SKM-1 (cell line): ENCODE measurements around the gene PREX1.
"Not testable (repeated sequence)": the region's sequence is repeated elsewhere in the genome, so short reads cannot be mapped to it uniquely, and the experiment has no call there.

Source experiments
- DNase-seq: peaks from one replicate; lab custom pipeline; 2025; ENCODE audit not compliant: unreplicated experiment; lab: John Stamatoyannopoulos, UW

The PREX1 gene

GRCh38 chr20:48613926-48614325, 213.9 kb downstream of the PREX1 start:
- DNase-seq: no peak

DNA sequence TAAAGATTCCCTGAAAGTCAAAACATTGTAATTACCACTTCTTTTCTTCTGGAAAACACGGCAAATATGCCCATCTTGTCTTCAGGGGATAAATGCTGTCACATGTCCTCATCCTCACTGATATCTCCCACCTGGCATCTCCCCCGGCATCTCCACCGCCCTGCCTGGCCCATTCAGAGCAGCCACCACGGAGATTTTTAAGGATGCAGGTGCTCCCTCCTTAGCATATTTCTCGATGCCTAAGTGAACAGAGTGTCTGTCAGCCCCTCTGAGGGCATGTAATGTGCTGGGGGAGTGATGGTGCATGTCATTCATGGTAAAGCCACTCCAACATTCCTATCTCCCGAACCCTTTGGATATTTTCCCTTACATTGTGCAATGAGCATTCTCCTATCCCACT, 215.5 kb downstream of the PREX1 start:
- no peak for DNase-seq

- DNase-seq: no peak
These were observed 216.8 kb downstream of the PREX1 start for GRCh38 chr20:48610996-48611395.

DNA sequence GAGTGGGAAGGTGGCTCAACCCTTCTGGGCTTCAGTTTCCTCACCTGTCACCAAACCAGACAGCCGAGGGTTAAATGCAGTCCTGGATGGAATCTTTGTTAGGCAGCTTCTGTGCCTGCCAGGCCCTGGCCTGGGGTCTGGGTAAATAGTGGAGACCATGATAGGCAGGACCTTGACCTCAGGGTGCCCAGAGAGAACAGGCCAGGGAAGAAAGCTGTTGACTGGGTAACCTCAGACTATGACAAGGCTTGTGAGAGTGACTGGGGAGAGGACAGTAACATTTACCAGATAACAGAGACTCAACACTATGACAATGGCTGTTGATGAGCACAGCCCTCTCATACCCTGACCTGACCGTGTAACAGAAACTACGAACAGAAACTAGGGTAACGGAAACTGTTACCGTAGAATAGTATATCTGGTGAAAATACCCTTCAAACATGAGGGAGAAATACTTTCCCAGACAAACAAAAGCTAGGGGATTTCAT, 218.3 kb downstream of the PREX1 start:
- no peak for DNase-seq

DNA sequence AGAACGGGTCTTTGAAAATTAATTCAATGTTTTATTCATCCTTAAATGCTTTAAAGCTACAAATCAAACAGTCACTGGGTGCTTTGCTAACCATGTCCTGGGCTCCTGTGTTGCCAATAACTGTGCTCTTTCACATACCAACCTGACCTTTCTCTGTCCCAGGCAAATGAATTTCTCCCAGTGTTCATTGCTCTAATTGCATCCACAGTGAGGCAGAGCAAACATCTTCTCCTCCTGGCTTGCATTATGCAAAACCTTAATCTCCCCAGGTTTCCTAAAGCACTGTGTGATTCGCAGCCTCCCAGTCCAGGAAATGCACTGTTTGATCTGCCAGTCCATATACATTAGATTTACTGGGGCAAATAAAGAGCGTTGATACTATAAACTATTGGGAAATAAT, 219.0 kb downstream of the PREX1 start:
- no peak for DNase-seq

DNA sequence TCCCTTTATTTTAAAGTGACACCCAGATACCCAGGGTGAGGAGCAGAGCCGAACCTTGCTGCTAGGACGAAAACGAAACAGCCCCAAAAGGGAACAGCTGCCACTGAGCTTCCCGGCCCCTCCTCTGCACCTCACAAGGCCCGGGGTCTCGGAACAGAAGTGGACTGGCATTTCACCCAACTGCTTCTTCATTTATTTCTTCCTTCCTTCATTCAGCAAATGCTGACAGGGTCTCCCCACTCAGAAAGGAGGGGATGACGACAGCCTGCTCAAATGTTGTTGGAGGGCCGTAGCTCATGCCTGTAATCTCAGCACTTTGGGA, 220.3 kb downstream of the PREX1 start:
- DNase-seq: no peak

DNA sequence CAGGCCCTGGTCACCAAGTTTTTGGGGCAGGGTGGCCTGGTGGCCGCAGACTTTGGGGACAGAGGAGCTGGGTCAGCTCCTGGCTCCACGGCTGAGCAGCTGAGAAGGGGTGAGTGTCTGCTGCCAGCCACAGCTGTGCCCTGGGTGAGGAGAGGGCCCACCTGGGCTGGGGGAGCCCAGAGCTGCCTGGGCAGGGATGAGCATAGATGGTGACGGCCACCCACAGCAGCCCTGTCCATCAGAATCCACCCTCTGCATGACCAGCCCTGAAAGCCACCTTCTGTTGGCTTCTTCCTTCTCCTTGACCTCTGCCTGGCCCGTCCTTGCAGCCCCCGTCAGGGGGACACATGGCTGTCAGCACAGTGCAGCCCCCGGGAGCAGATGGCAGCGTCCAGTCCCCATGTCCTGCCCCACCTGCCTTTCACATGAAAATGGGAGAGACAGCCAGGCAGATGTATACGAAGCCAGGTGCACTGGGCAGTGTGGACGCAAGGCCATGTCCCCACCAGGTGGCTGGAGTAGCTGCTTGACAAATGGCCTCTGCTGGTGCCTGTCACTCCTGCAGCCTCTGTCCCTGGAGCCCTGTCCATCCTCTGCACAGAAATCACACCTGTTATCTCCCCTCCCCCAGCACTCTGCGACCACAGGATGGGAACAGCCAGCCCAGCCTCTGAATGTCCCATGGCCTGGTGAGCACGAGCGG, 220.8 kb downstream of the PREX1 start:
- no peak for DNase-seq

DNA sequence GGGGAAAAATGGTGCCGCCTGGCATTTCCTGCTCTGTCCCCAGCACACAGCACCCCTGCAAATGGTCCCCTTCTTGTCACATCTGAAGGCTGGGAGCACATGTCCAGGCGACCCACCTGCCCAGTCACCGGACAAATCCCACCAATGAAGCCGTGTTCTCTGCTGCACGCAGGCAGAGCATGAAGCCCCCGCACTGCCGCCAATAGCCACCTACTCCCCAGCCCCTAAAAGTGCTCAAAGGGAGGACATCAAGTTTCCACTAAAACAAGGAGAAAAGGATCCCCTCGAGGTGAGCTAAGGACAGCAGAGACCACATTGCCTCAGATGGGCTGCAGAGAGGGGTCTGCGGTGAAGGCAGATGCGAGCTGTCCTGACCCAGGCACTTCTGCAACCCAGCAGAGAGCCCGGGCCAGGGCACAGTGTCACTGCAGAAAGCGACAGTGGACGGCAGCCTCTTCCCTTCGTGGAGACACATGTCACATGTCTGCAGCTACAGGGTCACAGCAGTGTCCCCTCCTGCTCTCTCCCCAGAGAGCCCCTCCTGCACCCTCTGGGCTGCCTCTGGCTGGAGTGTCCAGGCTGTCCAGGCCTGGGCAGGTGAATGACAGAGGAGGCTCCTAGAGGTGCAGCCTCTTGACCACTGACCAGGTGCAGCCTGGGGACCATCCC, 221.5 kb downstream of the PREX1 start:
- no peak for DNase-seq

DNA sequence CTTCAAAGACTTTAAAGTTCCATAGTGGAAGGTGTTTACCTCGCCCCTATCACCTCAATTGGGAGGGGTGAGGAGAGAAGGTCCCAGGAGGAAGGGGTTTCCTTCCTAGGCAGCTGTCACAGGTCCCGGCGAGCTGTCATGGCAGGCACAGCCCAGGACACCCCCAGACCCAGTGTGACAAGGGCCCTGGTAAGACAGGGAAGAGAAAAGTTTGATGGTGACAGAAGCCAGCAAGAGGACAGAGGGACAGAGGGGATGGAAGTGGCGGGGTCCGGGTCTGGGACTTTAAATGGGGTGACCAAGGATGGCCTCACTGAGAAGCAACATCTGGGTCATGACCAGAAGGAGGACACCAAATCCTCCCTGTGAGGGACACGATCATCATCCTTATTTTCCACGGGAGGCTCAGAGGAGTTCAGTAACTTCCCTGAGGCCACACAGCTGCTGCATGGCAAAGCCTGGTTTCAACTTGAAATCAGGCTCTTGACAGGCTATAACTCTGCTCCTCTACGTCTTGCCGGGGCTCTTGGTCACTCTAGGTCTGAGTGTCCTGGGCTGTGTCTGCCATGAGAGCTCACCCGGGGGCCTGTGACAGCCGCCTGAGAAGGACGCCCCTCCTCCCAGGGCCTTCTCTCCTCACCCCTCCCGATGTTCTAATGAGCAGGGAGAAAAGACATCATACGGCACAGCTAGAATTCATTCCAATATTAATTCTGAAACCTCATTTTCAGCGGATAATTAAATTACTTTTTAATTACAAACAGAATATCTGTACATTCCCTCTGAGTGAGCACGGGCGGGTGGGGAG, 222.2 kb downstream of the PREX1 start:
- no peak for DNase-seq

GRCh38 chr20:48604936-48605335, 222.9 kb downstream of the PREX1 start:
- no peak for DNase-seq

DNA sequence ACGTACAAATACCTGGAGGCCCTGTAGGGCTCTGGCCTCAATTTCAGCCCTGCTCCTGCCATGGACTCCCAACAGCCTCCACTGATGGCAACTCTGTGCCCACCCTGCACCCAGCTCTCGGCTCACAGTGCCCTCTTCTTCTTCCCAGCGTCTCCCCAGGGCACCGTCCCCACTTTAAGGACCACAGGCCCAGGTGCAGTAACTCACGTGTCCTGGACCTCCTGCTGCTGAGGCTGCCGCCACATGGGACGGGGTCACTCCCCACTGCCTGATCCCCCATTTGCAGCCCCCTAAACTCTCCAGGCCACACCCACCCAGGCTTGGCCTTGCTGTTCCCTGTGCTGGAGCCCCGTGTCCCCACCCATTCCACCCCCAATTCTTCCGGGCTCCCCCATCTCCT, 223.4 kb downstream of the PREX1 start:
- DNase-seq: no peak

DNA sequence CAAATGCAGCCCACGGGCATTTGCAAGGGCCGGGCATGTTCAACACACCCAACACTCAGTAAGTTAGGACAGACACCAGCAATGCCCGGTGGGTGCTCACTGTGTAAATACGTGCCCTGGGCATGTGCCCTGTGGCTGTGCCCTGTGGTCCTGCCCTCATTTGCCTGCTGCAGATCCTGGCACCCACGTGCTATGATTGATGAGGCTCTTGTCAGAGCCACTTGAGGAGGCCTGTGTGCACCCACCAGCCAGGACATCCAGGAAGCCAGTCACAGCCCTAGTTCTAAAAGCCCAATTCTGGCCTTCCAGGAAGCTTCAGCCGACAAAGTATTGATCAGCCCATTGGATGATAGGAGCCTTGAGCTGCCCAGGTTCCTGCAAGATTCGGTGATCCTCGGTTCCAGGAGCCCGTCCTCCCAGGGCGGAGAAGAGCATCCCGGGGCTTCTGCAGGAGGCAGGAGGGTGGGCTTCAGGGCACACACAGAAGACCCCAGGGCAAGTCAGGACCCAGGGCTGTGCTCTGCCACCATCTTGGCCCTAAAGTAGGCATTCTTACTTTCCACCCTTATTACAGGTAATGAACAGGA, 223.9 kb downstream of the PREX1 start:
- DNase-seq: no peak

GRCh38 chr20:48603116-48603818, 224.5 kb downstream of the PREX1 start:
- DNase-seq: no peak

- DNase-seq: no peak
These were observed 226.0 kb downstream of the PREX1 start for GRCh38 chr20:48601798-48602197.

- DNase-seq: no peak
These were observed 227.3 kb downstream of the PREX1 start for GRCh38 chr20:48600470-48600945.

DNA sequence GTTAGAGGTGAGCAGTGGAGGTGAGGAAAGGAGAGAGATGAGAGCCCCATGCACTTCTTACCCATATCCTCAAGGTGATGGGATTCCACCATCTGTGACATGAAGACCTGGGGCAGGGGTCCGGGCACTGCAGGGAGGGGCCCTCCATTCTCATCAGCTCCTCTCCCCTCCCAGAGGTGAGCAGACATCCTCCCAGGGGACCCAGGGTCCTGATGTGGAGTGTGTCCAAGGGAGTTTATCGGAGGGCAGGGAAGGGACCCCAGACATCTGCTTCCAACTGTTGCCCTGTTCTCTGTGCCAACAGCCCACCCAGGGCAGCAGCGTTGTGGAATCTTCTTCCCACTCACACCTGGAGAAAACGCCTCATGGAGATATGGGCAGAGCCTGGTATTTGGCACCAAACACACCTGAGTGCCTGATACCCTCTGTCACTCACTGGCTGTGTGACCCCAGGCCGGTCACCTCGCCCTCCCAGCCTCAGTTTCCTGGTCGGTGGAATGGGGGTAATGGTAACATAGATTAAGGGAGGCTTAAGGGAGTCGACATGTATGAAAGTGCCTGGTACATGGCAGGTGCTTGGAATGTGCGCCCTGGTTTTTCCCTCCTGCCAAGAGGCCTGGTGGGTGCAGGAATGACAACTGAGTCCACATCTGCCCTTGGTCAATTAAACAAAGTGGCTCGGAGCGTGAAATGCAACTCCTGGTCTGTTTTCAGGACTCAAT, 227.9 kb downstream of the PREX1 start:
- no peak for DNase-seq

DNA sequence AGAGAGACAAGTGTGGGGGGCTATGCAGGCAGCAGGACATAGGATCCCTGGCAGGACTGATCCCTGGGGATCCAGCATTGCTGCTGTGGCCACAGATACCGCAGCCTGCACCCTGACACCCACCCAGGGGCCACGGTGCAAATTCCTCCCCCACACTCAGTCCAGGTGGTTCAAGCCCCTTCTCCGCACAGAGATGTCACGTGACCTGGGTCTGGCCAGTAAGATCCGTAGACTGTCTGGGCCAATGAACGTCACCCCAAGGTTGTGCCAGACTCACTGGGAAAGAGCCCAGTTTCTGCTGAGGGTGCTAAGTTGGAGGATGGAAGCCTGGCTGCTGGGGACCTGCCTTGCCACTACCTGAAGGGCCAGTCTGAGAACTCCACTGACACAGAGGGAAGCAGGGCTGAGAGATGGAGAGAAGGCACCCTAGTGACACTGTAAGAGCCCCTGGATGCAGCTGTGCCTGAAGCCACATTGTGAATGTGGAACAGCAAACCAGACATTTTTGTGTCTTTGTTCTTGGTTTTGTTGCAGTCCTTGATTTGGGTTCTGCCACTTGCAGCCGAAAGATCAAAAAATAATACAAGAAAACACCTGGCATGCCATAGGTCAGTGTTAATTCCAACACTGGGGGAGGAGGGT, 228.6 kb downstream of the PREX1 start:
- no peak for DNase-seq

GRCh38 chr20:48598303-48598941, 229.4 kb downstream of the PREX1 start:
- DNase-seq: not testable (repeated sequence)
